Gastroesophageal sphincter (tissue), 3 donors: ENCODE results near the gene SEC14L5.

Source experiments
- EP300 ChIP-seq: sonication (generic); formaldehyde crosslinking; IDR thresholded peaks from one replicate; pipeline ENCODE4 v1.6.1; 2017; ENCODE audit warnings: antibody characterized with exemption, mild to moderate bottlenecking
- TF ChIP-seq, protein P1 (sequence below), 4 experiments: fragments of 200-600 bp in 2 of 4; fragments of 450-650 bp in 2 of 4; sonication (generic) in 1 of 4; IDR thresholded peaks; one replicate each; pipeline ENCODE4 v1.5.1; 2017 to 2019; ENCODE audit warnings: antibody characterized with exemption in 4 of 4, mild to moderate bottlenecking in 2 of 4, moderate library complexity in 2 of 4

DNA sequence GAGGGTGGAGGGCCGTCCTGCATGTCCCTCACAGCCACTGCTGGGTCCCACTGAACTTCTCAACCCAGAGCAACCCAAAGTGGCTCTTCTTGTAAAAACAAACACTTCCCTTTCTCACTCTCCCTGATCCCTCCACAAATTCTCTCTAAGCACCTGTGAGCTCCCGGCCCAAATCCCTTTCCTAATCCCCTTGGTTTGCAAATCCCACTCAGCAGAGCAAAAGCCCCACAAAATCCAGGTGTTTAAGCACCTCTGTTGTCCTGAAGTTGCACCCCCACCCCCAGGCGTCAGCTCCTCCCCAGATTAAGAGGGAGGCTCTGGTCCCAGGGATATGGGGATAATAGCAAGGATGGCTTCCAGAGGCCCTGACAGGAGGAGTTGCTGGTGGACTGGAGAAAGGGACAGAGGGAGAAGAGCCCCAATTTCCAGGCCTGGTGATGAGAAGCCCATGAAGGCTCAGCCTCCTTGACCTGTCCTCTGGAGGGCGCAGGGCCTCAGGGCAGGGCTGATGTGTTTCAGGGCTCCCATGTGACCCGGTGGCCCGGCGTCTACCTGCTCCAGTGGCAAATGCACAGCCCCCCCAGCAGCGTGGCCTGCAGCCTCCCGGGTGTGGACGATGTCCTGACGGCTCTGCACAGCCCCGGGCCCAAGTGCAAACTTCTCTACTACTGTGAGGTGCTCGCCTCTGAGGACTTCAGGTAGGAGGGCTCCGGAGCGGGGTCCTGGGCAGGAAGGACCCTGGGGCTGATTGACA, 52.6 kb downstream of the SEC14L5 start:
- TF ChIP-seq, protein P1, sequence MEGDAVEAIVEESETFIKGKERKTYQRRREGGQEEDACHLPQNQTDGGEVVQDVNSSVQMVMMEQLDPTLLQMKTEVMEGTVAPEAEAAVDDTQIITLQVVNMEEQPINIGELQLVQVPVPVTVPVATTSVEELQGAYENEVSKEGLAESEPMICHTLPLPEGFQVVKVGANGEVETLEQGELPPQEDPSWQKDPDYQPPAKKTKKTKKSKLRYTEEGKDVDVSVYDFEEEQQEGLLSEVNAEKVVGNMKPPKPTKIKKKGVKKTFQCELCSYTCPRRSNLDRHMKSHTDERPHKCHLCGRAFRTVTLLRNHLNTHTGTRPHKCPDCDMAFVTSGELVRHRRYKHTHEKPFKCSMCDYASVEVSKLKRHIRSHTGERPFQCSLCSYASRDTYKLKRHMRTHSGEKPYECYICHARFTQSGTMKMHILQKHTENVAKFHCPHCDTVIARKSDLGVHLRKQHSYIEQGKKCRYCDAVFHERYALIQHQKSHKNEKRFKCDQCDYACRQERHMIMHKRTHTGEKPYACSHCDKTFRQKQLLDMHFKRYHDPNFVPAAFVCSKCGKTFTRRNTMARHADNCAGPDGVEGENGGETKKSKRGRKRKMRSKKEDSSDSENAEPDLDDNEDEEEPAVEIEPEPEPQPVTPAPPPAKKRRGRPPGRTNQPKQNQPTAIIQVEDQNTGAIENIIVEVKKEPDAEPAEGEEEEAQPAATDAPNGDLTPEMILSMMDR (IDR thresholded peaks at IDR 0.05): no peak
- no peak for TF ChIP-seq EP300
